Heart left ventricle (tissue), 13 donors: ENCODE data around the gene TYK2.

ENCODE experiments used
- POLR2A ChIP-seq, 2 donors: fragments of 450-650 bp; IDR thresholded peaks; one replicate each; pipeline ENCODE4 v1.6.1; 2017; ENCODE audit warnings: antibody characterized with exemption in 2 of 2, mild to moderate bottlenecking in 2 of 2, moderate library complexity in 2 of 2
- TF ChIP-seq, protein P1 (sequence below), 12 donors: fragments of 200-600 bp; sonication (generic) in 4 of 12; IDR thresholded peaks; one replicate each; pipeline versions ENCODE4 v1.5.0 to v1.8.0; 2018 to 2022; ENCODE audit warnings: antibody characterized with exemption in 12 of 12, mild to moderate bottlenecking in 5 of 12
- donor health status: ischemic (EF 13 %, LVEDD 7.1; RV severe dilation, severe dysfunction).
- donor health status: DM: no; HTN: yes; CAD: no.
- donor health status: DM: no; HTN: no; CAD: no.
- donor health status: ischemic (EF 25% LVEDD 6.9; RV normal size, moderate dysfunction).
- donor health status: ischemic (EF 25% LVEDD 5.7; RV mildly dilated, moderate dysfunction).
- donor health status: ischemic (EF 35%, LVEDD 5.7; RV mildly dilated, moderate dysfunction).
- donor health status: nonischemic (EF 11% LVEDD 7.7; RV severe dilation, severe dysfunction).
- donor health status: DM: yes; HTN: yes; CAD: no.
- donor health status: PGD.
- donor health status: ischemic (EF 29% LVEDD 5.4; RV normal size, mild dysfunction).
- donor health status: nonischemic (EF 23%, LVEDD 6.1; RV moderate dilation, normal function).

GRCh38 chr19:10339380-10339960, 40.9 kb downstream of the TYK2 start, which contains the start of gene ICAM3:
- TF ChIP-seq POLR2A (IDR thresholded peaks at IDR 0.05), result no peak
- TF ChIP-seq, protein P1, sequence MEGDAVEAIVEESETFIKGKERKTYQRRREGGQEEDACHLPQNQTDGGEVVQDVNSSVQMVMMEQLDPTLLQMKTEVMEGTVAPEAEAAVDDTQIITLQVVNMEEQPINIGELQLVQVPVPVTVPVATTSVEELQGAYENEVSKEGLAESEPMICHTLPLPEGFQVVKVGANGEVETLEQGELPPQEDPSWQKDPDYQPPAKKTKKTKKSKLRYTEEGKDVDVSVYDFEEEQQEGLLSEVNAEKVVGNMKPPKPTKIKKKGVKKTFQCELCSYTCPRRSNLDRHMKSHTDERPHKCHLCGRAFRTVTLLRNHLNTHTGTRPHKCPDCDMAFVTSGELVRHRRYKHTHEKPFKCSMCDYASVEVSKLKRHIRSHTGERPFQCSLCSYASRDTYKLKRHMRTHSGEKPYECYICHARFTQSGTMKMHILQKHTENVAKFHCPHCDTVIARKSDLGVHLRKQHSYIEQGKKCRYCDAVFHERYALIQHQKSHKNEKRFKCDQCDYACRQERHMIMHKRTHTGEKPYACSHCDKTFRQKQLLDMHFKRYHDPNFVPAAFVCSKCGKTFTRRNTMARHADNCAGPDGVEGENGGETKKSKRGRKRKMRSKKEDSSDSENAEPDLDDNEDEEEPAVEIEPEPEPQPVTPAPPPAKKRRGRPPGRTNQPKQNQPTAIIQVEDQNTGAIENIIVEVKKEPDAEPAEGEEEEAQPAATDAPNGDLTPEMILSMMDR (IDR thresholded peaks at IDR 0.05), result no peak
